Psoas muscle (tissue), 8 donors: ENCODE results near the gene WDR46. TPM values are rescaled to one million over a fixed set of nuclear protein-coding genes. Genes with fewer than 3 reads are reported as not detected.

Experiments used
- ATAC-seq, 4 donors: fragments of 200-7000 bp; cut with Tn5 transposase; one replicate each; pipeline ENCODE4 v1.9.1; 2020; ENCODE audit warnings: moderate library complexity in 3 of 4, mild to moderate bottlenecking in 2 of 4
- DNase-seq, 2 donors: peaks; one replicate each; pipeline ENCODE4 v3.0.0-alpha.2; 2020
- H3K27ac ChIP-seq: fragments of 200-600 bp; one replicate; pipeline ENCODE4 v1.8.0; 2022
- H3K27me3 ChIP-seq, 3 donors: fragments of 200-600 bp in 1 of 3; one replicate each; pipeline versions ENCODE4 v1.6.1 to v1.8.0; 2013 to 2022; ENCODE audit warnings: low read length in 2 of 3, mild to moderate bottlenecking in 2 of 3, moderate library complexity in 1 of 3; ENCODE audit not compliant: insufficient read depth in 3 of 3
- H3K36me3 ChIP-seq, 2 donors: fragments of 200-600 bp in 1 of 2; one replicate each; pipeline versions ENCODE4 v1.6.1 to v1.8.0; 2013 to 2022; ENCODE audit warnings: low read depth in 1 of 2, mild to moderate bottlenecking in 1 of 2, moderate library complexity in 1 of 2; ENCODE audit not compliant: insufficient read depth in 1 of 2
- H3K4me1 ChIP-seq: fragments of 200-600 bp; one replicate; pipeline ENCODE4 v1.8.0; 2022
- H3K4me3 ChIP-seq: fragments of 200-600 bp; one replicate; pipeline ENCODE4 v1.8.0; 2022; ENCODE audit warnings: mild to moderate bottlenecking
- H3K9me3 ChIP-seq: fragments of 200-600 bp; one replicate; pipeline ENCODE4 v1.8.0; 2022
- WGBS, 3 donors: extraction: QIAGEN DNeasy Blood & Tissue Kit; methylation state at CpG; one replicate each; pipeline versions ENCODE4 v1.1.6 to v1.1.7; 2013; 5-methylcytosine and 5-hydroxymethylcytosine counted together
- intact Hi-C, 2 donors: fragments of 100-400 bp; cut with DNase I; formaldehyde crosslinking; loops; one replicate each; pipeline versions ENCODE4 v1.11.0 to v1.14.2; 2022
- polyA plus RNA-seq, 3 donors: library from polyadenylated mRNA; stranded (reverse); fragments of 200-250 nt; gene quantifications; one replicate each; pipeline ENCODE4 v1.2.3, GENCODE V29; 2013
- total RNA-seq, 4 donors: library from RNA; stranded (reverse); fragmentation: NEBNext Ultra II Directional in 2 of 4; extraction: Animal tissue kit (Norgen Biotek cat#: 25700) in 2 of 4; gene quantifications; one replicate each; pipeline versions ENCODE4 v1.2.1 to v1.2.4, GENCODE V29; 2021 to 2023
- TF ChIP-seq, protein P1 (sequence below): fragments of 200-600 bp; IDR thresholded peaks from one replicate; pipeline ENCODE4 v1.8.0; 2022; ENCODE audit warnings: antibody characterized with exemption
- donor health status: healthy with polysubstance abuse.
- donor health status: DM: no; HTN: no; CAD: no; lungs with moderate emphysema.
- donor health status: Bipolar disorder and iron deficiency.
- donor health status: healthy.
- donor health status: DM: yes; HTN: yes; CAD: no.
- donor health status: DM: no; HTN: no; CAD: no.
- donor health status: DM: no; HTN: no; CAD: no.
- donor health status: DM: yes; HTN: yes; CAD: no.

WDR46 gene
- total and polyA plus RNA-seq, 7 donors, result 22.4 to 65.0 (median 34.7) TPM

DNA sequence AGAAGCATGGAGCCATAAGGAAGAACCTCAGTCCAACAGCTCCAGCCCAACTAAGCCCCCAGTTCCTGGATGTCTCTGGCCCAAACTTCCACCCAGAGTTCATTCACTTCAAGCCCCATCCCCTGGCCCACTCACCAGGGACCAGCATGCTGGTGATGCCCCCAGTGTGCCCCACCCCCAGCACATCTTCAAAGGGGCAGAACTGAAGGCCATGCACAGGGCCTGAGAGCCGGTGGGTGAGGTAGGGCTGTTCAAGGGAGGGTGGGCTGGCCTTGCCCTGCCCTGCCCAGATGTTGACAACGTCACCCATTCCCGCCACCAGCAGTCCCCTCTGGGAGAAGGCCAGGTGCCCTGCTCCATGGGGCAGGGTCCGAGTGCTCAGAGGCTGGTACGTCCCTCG lies 8.5 kb downstream of the WDR46 start:
- Histone ChIP-seq H3K4me3 (no peak overlapping the region), H3K36me3 (peaks cover 6 to 84% of the 10 kb centered on the region in 2 donors), H3K9me3 (no peaks in the 10 kb centered on the region), H3K4me1 (peaks cover 11% of the 10 kb centered on the region), H3K27ac (peak overlapping the region; percentile 5), H3K27me3 (no peaks in the 10 kb centered on the region)
- TF ChIP-seq, protein P1, sequence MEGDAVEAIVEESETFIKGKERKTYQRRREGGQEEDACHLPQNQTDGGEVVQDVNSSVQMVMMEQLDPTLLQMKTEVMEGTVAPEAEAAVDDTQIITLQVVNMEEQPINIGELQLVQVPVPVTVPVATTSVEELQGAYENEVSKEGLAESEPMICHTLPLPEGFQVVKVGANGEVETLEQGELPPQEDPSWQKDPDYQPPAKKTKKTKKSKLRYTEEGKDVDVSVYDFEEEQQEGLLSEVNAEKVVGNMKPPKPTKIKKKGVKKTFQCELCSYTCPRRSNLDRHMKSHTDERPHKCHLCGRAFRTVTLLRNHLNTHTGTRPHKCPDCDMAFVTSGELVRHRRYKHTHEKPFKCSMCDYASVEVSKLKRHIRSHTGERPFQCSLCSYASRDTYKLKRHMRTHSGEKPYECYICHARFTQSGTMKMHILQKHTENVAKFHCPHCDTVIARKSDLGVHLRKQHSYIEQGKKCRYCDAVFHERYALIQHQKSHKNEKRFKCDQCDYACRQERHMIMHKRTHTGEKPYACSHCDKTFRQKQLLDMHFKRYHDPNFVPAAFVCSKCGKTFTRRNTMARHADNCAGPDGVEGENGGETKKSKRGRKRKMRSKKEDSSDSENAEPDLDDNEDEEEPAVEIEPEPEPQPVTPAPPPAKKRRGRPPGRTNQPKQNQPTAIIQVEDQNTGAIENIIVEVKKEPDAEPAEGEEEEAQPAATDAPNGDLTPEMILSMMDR, result no peak
- intact Hi-C loops, result loop anchor here in 1 of 2 donors (1.0 kb wide), 1 partner anchor 9 kb away; the partner anchor contains the start of genes PFDN6 and WDR46
- 83 to 85% (median 83%) methylated on average over 6 of the region's 6 CpGs for WGBS, 3 donors
- DNase-seq (no peak), ATAC-seq (no peak)

DNA sequence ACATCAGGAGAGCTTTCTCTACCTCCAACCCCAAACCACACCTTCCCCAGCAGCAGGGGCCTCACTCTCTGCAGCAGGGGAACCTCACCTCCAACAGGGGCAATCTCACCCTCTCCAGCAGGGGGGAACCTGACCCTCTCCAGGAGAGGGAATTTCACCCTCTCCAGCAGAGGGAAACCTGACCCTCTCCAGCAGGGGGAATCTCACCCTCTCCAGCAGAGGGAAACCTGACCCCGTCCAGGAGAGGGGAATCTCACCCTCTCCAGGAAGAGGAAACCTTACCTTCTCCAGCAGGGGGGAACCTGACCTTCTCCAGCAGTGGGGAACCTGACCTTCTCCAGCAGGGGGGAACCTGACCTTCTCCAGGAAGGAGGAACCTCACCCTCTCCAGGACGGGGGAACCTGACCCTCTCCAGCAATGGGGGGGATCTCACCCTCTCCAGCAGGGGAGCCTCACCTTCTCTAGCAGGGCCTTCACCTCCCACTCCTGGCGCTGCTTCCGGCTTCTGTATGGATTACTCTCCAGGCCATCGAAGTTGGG lies 9.0 kb downstream of the WDR46 start:
- peaks cover 16% of the 10 kb centered on the region for H3K4me1 ChIP-seq
- intact Hi-C loops, result loop anchor here in 1 of 2 donors (1.0 to 10.0 kb wide), 3 partner anchors 9 to 125 kb away; partner anchors contain the start of genes PFDN6, TAPBP and WDR46
- no peak for DNase-seq
- peak overlapping the region; percentile 23 for H3K27ac ChIP-seq
- H3K36me3 ChIP-seq, result peaks cover 6 to 84% of the 10 kb centered on the region in 2 donors
- no peaks in the 10 kb centered on the region for H3K27me3 ChIP-seq
- 34 to 66% (median 44%) methylated on average over 4 to 5 of the region's 5 CpGs for WGBS, 3 donors
- H3K4me3 ChIP-seq, result no peak overlapping the region
- ATAC-seq, result peak in 3 of 4 donors; percentile 43 to 60 (median 55)
- TF ChIP-seq, protein P1, result peak; percentile 19
- no peaks in the 10 kb centered on the region for H3K9me3 ChIP-seq

DNA sequence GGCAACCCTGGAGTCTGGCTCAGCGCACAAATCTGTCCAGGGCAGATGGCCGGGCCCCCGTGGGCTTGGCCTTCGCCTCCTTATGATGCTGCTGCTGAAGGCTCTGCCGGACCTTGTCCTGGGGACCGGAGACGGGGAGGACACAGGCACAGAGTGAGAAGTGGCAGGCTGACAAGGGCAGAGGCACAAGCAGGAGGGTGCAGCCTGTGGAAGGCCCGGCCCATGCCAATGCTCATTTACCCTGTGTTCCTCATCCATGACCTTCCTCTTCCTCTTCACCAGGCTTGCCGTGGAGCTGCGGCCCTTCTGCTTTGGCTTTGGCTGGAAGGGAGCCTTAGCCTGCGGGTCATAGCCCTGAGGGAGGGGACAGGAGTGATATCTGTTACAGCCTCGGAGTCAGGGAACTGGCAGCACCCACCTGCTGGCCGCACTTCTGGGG lies 9.8 kb downstream of the WDR46 start:
- Histone ChIP-seq H3K4me1 (peaks cover 22% of the 10 kb centered on the region), H3K9me3 (no peaks in the 10 kb centered on the region), H3K27me3 (no peaks in the 10 kb centered on the region), H3K4me3 (no peak overlapping the region), H3K27ac (peak overlapping the region; percentile 23), H3K36me3 (peaks cover 6 to 84% of the 10 kb centered on the region in 2 donors)
- DNase-seq, result peak in 1 of 2 donors; percentile 52
- peak in 1 of 4 donors; percentile 3 for ATAC-seq
- TF ChIP-seq, protein P1, result no peak
- intact Hi-C loops, result loop anchor here in 1 of 2 donors (5.0 to 10.0 kb wide), 2 partner anchors 33 to 126 kb away; partner anchors contain the start of gene TAPBP
- 33 to 66% (median 50%) methylated on average over 13 of the region's 13 CpGs for WGBS, 3 donors

DNA sequence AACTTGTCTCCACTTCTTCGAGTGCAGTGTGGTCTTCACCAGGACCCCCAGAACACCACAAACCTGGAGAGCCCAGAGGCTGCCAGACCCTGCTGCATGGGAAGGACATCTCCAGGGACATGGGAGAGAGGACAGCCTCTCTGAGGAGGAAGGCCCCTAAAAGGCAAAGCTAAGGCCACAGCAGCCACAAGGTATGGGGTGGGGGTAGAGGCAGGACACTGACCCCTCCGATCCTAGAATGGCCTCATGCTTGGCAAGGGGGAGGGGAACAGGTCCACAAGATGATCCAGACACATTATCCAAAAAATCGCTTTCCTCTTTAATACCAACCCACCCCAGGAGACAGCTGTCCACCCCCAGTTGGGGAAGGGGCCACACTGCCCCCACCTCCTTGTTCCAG lies 10.2 kb downstream of the WDR46 start:
- H3K27me3 ChIP-seq, result no peaks in the 10 kb centered on the region
- H3K9me3 ChIP-seq, result no peaks in the 10 kb centered on the region
- TF ChIP-seq, protein P1, result no peak
- H3K27ac ChIP-seq, result peak overlapping the region; percentile 23
- H3K4me1 ChIP-seq, result peaks cover 27% of the 10 kb centered on the region
- peaks cover 6 to 84% of the 10 kb centered on the region in 2 donors for H3K36me3 ChIP-seq
- intact Hi-C loops, result loop anchor here in 1 of 2 donors (5.0 to 10.0 kb wide), 2 partner anchors 33 to 126 kb away; partner anchors contain the start of gene TAPBP
- no peak overlapping the region for H3K4me3 ChIP-seq
- no peak for ATAC-seq
- WGBS, 3 donors, result 82 to 94% (median 89%) methylated on average over 3 of the region's 3 CpGs
- DNase-seq, result no peak
